SU-DHL-6 (cell line): Measurements from ENCODE around the gene TRIM75.

ENCODE experiments used
- H2AFZ ChIP-seq: fragments of 200-600 bp; sonication (generic); 2 replicates; pipeline ENCODE4 v1.6.1; 2014; ENCODE audit warnings: low read depth, mild to moderate bottlenecking, moderate library complexity, mixed read lengths, antibody characterized with exemption, low read length; ENCODE audit not compliant: severe bottlenecking
- H3F3A ChIP-seq: fragments of 200-600 bp; shearing (Covaris generic); 2 replicates; pipeline ENCODE4 v1.6.0; 2016; ENCODE audit warnings: antibody characterized with exemption, mild to moderate bottlenecking; ENCODE audit not compliant: insufficient read depth
- H3K27ac ChIP-seq: fragments of 200-600 bp; sonication (generic); 2 replicates; pipeline ENCODE4 v1.5.1; 2016; ENCODE audit warnings: low read depth, mild to moderate bottlenecking, low read length, moderate library complexity, mixed read lengths
- H3K27me3 ChIP-seq: fragments of 200-600 bp; sonication (generic), shearing (Covaris generic); 2 replicates; pipeline ENCODE4 v1.6.0; 2014; ENCODE audit warnings: mild to moderate bottlenecking, low read length
- H3K36me3 ChIP-seq: fragments of 200-600 bp; sonication (generic); 2 replicates; pipeline ENCODE4 v1.6.1; 2014; ENCODE audit warnings: mild to moderate bottlenecking, low read length, mixed read lengths
- H3K4me2 ChIP-seq: fragments of 300-600, 200-600 bp; shearing (Covaris generic), sonication (generic); 2 replicates; pipeline ENCODE4 v1.6.0; 2014; ENCODE audit warnings: low read length, low read depth, mild to moderate bottlenecking; ENCODE audit not compliant: poor library complexity, severe bottlenecking
- H3K4me3 ChIP-seq: fragments of 200-600 bp; sonication (generic); 2 replicates; pipeline ENCODE4 v1.5.1; 2014; ENCODE audit warnings: antibody characterized with exemption, low read length, mild to moderate bottlenecking, mixed read lengths; ENCODE audit not compliant: insufficient read depth, poor library complexity, severe bottlenecking
- H3K79me2 ChIP-seq: fragments of 200-600 bp; sonication (generic); 2 replicates; pipeline ENCODE4 v1.6.1; 2014; ENCODE audit warnings: mild to moderate bottlenecking, low read length, moderate library complexity; ENCODE audit not compliant: insufficient read depth
- H3K9ac ChIP-seq: fragments of 200-600 bp; sonication (generic); 2 replicates; pipeline ENCODE4 v1.7.0; 2014; ENCODE audit warnings: mild to moderate bottlenecking, low read length
- H3K9me2 ChIP-seq: fragments of 200-600 bp; sonication (generic); replicated peaks from 2 replicates; pipeline ENCODE4 v1.6.1; 2014; ENCODE audit warnings: low read length; ENCODE audit not compliant: insufficient read depth
- H3K9me3 ChIP-seq: fragments of 200-600 bp; sonication (generic); 2 replicates; pipeline ENCODE4 v1.6.1; 2014; ENCODE audit warnings: low read length, mixed read lengths; ENCODE audit not compliant: insufficient read depth
- H4K20me1 ChIP-seq: fragments of 200-600 bp; sonication (generic); 2 replicates; pipeline ENCODE4 v1.6.1; 2014; ENCODE audit warnings: low read depth, mild to moderate bottlenecking, antibody characterized with exemption, low read length, moderate library complexity, mixed read lengths
- CTCF ChIP-seq: fragments of 200-600 bp; sonication (generic); IDR thresholded peaks from one replicate; pipeline ENCODE4 v1.5.1; 2017; ENCODE audit warnings: antibody characterized with exemption, mild to moderate bottlenecking, low read length, moderate library complexity; ENCODE audit not compliant: insufficient read depth, poor library complexity, severe bottlenecking
- EZH2phosphoT487 ChIP-seq: fragments of 200-600 bp; sonication (generic), shearing (Covaris generic); conservative IDR thresholded peaks from 2 replicates; pipeline ENCODE4 v1.6.1; 2018; ENCODE audit warnings: mild to moderate bottlenecking, antibody characterized with exemption, low read length, moderate library complexity, mixed read lengths

TRIM75 gene

GRCh38 chr4:165006886-165007285 is 46.8 kb upstream of the TRIM75 start:
- H3K4me2 ChIP-seq, result no peak overlapping the region
- no peak overlapping the region for H3K27ac ChIP-seq
- no peaks in the 10 kb centered on the region for H3F3A ChIP-seq
- H3K4me3 ChIP-seq, result no peak overlapping the region
- H2AFZ ChIP-seq, result no peak overlapping the region
- H3K36me3 ChIP-seq, result no peaks in the 10 kb centered on the region
- H3K9me2 ChIP-seq, result no peaks in the 10 kb centered on the region
- H3K27me3 ChIP-seq, result no peaks in the 10 kb centered on the region
- no peak overlapping the region for H3K9ac ChIP-seq
- H3K79me2 ChIP-seq, result no peaks in the 10 kb centered on the region
- no peaks in the 10 kb centered on the region for H3K9me3 ChIP-seq
- H4K20me1 ChIP-seq, result no peaks in the 10 kb centered on the region
- TF ChIP-seq EZH2phosphoT487, result no peak
- TF ChIP-seq CTCF, result no peak

GRCh38 chr4:165009493-165010227 is 44.0 kb upstream of the TRIM75 start:
- no peaks in the 10 kb centered on the region for H3F3A ChIP-seq
- no peaks in the 10 kb centered on the region for H4K20me1 ChIP-seq
- no peaks in the 10 kb centered on the region for H3K27me3 ChIP-seq
- no peaks in the 10 kb centered on the region for H3K36me3 ChIP-seq
- H3K9me3 ChIP-seq, result no peaks in the 10 kb centered on the region
- no peaks in the 10 kb centered on the region for H3K9me2 ChIP-seq
- H3K79me2 ChIP-seq, result no peaks in the 10 kb centered on the region
- no peak overlapping the region for H3K27ac ChIP-seq
- TF ChIP-seq EZH2phosphoT487 (no peak), CTCF (no peak)
- H3K4me3 ChIP-seq, result no peak overlapping the region
- H3K9ac ChIP-seq, result no peak overlapping the region
- H3K4me2 ChIP-seq, result no peak overlapping the region
- no peak overlapping the region for H2AFZ ChIP-seq

- Histone ChIP-seq H3K27me3 (no peaks in the 10 kb centered on the region), H4K20me1 (no peaks in the 10 kb centered on the region), H3K27ac (no peak overlapping the region), H2AFZ (no peak overlapping the region), H3K9ac (no peak overlapping the region), H3K4me2 (no peak overlapping the region), H3K79me2 (no peaks in the 10 kb centered on the region), H3K9me2 (no peaks in the 10 kb centered on the region), H3K4me3 (no peak overlapping the region), H3K36me3 (no peaks in the 10 kb centered on the region), H3F3A (no peaks in the 10 kb centered on the region), H3K9me3 (no peaks in the 10 kb centered on the region)
- no peak for TF ChIP-seq EZH2phosphoT487
- no peak for TF ChIP-seq CTCF
Measured at GRCh38 chr4:165010487-165010886, 43.2 kb upstream of the TRIM75 start.
